ENCODE data around the gene ZNF638. TPM values are rescaled to one million over a fixed set of nuclear protein-coding genes. Genes with fewer than 3 reads are reported as not detected.

Gene ZNF638
- total RNA-seq, 1 donor from 2014 or later: 115 TPM

GRCh38 chr2:71471276-71471675, 139.7 kb downstream of the ZNF638 start:
- Histone ChIP-seq H3K4me1 (peaks cover 29% of the 10 kb centered on the region), H3K27ac (no peak overlapping the region), H3K27me3 (ENCODE audit: low read depth) (peaks cover 9% of the 10 kb centered on the region), H3K36me3 (no peaks in the 10 kb centered on the region), H3K4me3 (no peak overlapping the region), H3K9me3 (no peaks in the 10 kb centered on the region)
- DNase-seq (no peak), ATAC-seq (no peak)
- intact Hi-C loops (cut with DNase I): no loop called here
- TF ChIP-seq CTCF (IDR thresholded peaks at IDR 0.05): no peak

- H3K27ac ChIP-seq: no peak overlapping the region
- H3K36me3 ChIP-seq: no peaks in the 10 kb centered on the region
- intact Hi-C loops (cut with DNase I): no loop called here
- H3K27me3 ChIP-seq (ENCODE audit: low read depth): peaks cover 1% of the 10 kb centered on the region
- no peaks in the 10 kb centered on the region for H3K9me3 ChIP-seq
- H3K4me1 ChIP-seq: peaks cover 29% of the 10 kb centered on the region
- no peak for DNase-seq
- TF ChIP-seq CTCF (IDR thresholded peaks at IDR 0.05): no peak
- no peak for ATAC-seq
- no peak overlapping the region for H3K4me3 ChIP-seq
These were observed 140.4 kb downstream of the ZNF638 start for GRCh38 chr2:71472019-71472418.

- DNase-seq (no peak), ATAC-seq (no peak)
- Histone ChIP-seq H3K4me1 (peaks cover 22% of the 10 kb centered on the region), H3K9me3 (no peaks in the 10 kb centered on the region), H3K27me3 (ENCODE audit: low read depth) (no peaks in the 10 kb centered on the region), H3K4me3 (no peak overlapping the region), H3K27ac (peak overlapping the region; percentile 56), H3K36me3 (no peaks in the 10 kb centered on the region)
- intact Hi-C loops (cut with DNase I): no loop called here
- TF ChIP-seq CTCF (IDR thresholded peaks at IDR 0.05): no peak
These were observed 141.9 kb downstream of the ZNF638 start for GRCh38 chr2:71473346-71474031.

- H3K27me3 ChIP-seq (ENCODE audit: low read depth): no peaks in the 10 kb centered on the region
- H3K36me3 ChIP-seq: no peaks in the 10 kb centered on the region
- no peaks in the 10 kb centered on the region for H3K9me3 ChIP-seq
- no peak for DNase-seq
- intact Hi-C loops (cut with DNase I): no loop called here
- H3K4me1 ChIP-seq: peaks cover 22% of the 10 kb centered on the region
- ATAC-seq: peak; percentile 35 to 36
- TF ChIP-seq CTCF (IDR thresholded peaks at IDR 0.05): no peak
- H3K4me3 ChIP-seq: no peak overlapping the region
- H3K27ac ChIP-seq: peak overlapping the region; percentile 56
These were observed 142.6 kb downstream of the ZNF638 start for GRCh38 chr2:71474116-71474743.

- ATAC-seq (peak; percentile 34 to 36), DNase-seq (no peak)
- Histone ChIP-seq H3K27me3 (ENCODE audit: low read depth) (no peaks in the 10 kb centered on the region), H3K27ac (peak overlapping the region; percentile 56), H3K4me1 (peaks cover 22% of the 10 kb centered on the region), H3K36me3 (no peaks in the 10 kb centered on the region), H3K4me3 (no peak overlapping the region), H3K9me3 (no peaks in the 10 kb centered on the region)
- no peak for TF ChIP-seq CTCF (IDR thresholded peaks at IDR 0.05)
- intact Hi-C loops (cut with DNase I): no loop called here
These were observed 143.3 kb downstream of the ZNF638 start for GRCh38 chr2:71474744-71475397.

All from lower lobe of right lung (tissue), 2 donors.